Activated naive CD4-positive, alpha-beta T cell treated with anti-CD3 and anti-CD28 coated beads, Interleukin-2, amount 50 U/mL, for 16 hours (primary cell): ENCODE data around the gene COX8A.

Experiments
- DNase-seq: peaks from one replicate; pipeline ENCODE4 v3.0.0-alpha.2; 2020

Gene COX8A

GRCh38 chr11:64023712-64024710, 49.6 kb downstream of the COX8A start:
- DNase-seq = no peak

- no peak for DNase-seq
Measured at GRCh38 chr11:64025205-64025604, 50.8 kb downstream of the COX8A start.
